Astrocyte of the cerebellum (primary cell): ENCODE data around the gene ZNF232.

ENCODE experiments used
- DNase-seq: peaks from one replicate; pipeline ENCODE4 v3.0.0-alpha.2; 2011; ENCODE audit warnings: low read depth
- H3K4me3 ChIP-seq: 2 replicates; pipeline ENCODE4 v1.5.1; 2011; ENCODE audit warnings: mild to moderate bottlenecking, low read depth, low read length, moderate library complexity
- in situ Hi-C: cut with HindIII; loops from 2 replicates; pipeline ENCODE4 v1.10.0; 2017; ENCODE audit warnings: low sequenced_read_pairs
- TF ChIP-seq, protein P1 (sequence below): IDR thresholded peaks from 2 replicates; pipeline ENCODE4 v1.5.1; 2012; ENCODE audit warnings: low read length, low read depth, moderate library complexity, mild to moderate bottlenecking; ENCODE audit errors: missing control alignments

Gene ZNF232

DNA sequence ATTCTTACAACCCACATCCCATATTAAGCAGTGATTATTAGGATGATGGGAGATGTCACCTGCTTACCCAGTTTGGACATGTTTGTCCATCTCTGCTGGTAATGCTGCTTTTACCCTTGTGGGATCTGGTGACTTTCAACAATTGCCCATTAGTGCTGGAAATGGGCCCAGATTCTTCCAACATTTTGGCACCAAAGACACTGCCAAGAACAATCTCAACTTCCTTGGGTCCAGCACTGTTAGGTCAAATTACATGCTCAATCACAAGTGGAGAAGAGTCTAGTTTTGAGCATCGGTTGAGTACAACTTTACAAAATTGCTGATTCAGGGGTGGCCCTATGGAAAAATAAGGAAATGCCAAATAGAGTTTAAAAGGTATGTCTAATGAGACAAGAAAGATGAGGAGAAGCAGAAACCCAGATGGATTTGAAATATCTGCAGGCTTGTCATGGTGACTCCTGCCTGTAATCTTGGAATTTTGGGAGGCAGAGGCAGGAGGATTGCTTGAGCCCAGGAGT is 46.4 kb downstream of the ZNF232 start:
- in situ Hi-C loops, result no loop called here
- H3K4me3 ChIP-seq, result no peak overlapping the region
- no peak for DNase-seq
- TF ChIP-seq, protein P1, sequence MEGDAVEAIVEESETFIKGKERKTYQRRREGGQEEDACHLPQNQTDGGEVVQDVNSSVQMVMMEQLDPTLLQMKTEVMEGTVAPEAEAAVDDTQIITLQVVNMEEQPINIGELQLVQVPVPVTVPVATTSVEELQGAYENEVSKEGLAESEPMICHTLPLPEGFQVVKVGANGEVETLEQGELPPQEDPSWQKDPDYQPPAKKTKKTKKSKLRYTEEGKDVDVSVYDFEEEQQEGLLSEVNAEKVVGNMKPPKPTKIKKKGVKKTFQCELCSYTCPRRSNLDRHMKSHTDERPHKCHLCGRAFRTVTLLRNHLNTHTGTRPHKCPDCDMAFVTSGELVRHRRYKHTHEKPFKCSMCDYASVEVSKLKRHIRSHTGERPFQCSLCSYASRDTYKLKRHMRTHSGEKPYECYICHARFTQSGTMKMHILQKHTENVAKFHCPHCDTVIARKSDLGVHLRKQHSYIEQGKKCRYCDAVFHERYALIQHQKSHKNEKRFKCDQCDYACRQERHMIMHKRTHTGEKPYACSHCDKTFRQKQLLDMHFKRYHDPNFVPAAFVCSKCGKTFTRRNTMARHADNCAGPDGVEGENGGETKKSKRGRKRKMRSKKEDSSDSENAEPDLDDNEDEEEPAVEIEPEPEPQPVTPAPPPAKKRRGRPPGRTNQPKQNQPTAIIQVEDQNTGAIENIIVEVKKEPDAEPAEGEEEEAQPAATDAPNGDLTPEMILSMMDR, result no peak
